ENCODE measurements around the gene SAFB. TPM values are rescaled to one million over a fixed set of nuclear protein-coding genes. Genes with fewer than 3 reads are reported as not detected.

The SAFB gene
- total RNA-seq, 2 donors from 2014 or later: 130 to 153 TPM

GRCh38 chr19:5621311-5621944 lies 1.5 kb upstream of the SAFB start:
- Mint-ChIP-seq H3K4me3 (peak overlapping the region; percentile 100), H3K27ac (peak overlapping the region; percentile 84), H3K4me1 (peaks cover 30% of the 10 kb centered on the region), H3K9me3 (no peaks in the 10 kb centered on the region), H3K27me3 (ENCODE audit: insufficient read depth) (peaks cover 2% of the 10 kb centered on the region), H3K36me3 (ENCODE audit: low read depth) (peaks cover 55% of the 10 kb centered on the region)
- no peaks in the 10 kb centered on the region for H3K27me3 ChIP-seq (ENCODE audit: control insufficient read depth, insufficient read depth, low read length, poor library complexity, severe bottlenecking)
- DNase-seq: no peak
- TF ChIP-seq, protein P1, sequence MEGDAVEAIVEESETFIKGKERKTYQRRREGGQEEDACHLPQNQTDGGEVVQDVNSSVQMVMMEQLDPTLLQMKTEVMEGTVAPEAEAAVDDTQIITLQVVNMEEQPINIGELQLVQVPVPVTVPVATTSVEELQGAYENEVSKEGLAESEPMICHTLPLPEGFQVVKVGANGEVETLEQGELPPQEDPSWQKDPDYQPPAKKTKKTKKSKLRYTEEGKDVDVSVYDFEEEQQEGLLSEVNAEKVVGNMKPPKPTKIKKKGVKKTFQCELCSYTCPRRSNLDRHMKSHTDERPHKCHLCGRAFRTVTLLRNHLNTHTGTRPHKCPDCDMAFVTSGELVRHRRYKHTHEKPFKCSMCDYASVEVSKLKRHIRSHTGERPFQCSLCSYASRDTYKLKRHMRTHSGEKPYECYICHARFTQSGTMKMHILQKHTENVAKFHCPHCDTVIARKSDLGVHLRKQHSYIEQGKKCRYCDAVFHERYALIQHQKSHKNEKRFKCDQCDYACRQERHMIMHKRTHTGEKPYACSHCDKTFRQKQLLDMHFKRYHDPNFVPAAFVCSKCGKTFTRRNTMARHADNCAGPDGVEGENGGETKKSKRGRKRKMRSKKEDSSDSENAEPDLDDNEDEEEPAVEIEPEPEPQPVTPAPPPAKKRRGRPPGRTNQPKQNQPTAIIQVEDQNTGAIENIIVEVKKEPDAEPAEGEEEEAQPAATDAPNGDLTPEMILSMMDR (conservative IDR thresholded peaks at IDR 0.05): no peak
- 59 to 70% methylated on average over 11 to 14 of the region's 14 CpGs for WGBS, 2 experiments (ENCODE audit: insufficient coverage in 1 of 2, insufficient read length in 1 of 2)
- H3K9ac ChIP-seq (ENCODE audit: extremely low read depth, low read length, poor library complexity, severe bottlenecking): peak overlapping the region; percentile 97
- H3K36me3 ChIP-seq (ENCODE audit: control insufficient read depth, insufficient read depth, low read length): peaks cover 56% of the 10 kb centered on the region
- H3K4me1 ChIP-seq (ENCODE audit: control insufficient read depth, insufficient read depth, low read length): peaks cover 8% of the 10 kb centered on the region
- H3K27ac ChIP-seq (ENCODE audit: low read depth, low read length): no peak overlapping the region
- H3K4me3 ChIP-seq (ENCODE audit: low read length): peak overlapping the region; percentile 87
- no peaks in the 10 kb centered on the region for H3K9me3 ChIP-seq (ENCODE audit: control insufficient read depth, low read length)

GRCh38 chr19:5621945-5622464 lies 878 bp upstream of the SAFB start:
- H3K27ac ChIP-seq (ENCODE audit: low read depth, low read length): peak overlapping the region; percentile 91
- peaks cover 58% of the 10 kb centered on the region for H3K36me3 Mint-ChIP-seq (ENCODE audit: low read depth)
- peak overlapping the region; percentile 84 for H3K27ac Mint-ChIP-seq
- H3K4me3 ChIP-seq (ENCODE audit: low read length): peak overlapping the region; percentile 87
- no peaks in the 10 kb centered on the region for H3K9me3 Mint-ChIP-seq
- H3K9me3 ChIP-seq (ENCODE audit: control insufficient read depth, low read length): no peaks in the 10 kb centered on the region
- peaks cover 2% of the 10 kb centered on the region for H3K27me3 Mint-ChIP-seq (ENCODE audit: insufficient read depth)
- peak overlapping the region; percentile 100 for H3K4me3 Mint-ChIP-seq
- DNase-seq: peak; percentile 59
- H3K36me3 ChIP-seq (ENCODE audit: control insufficient read depth, insufficient read depth, low read length): peaks cover 61% of the 10 kb centered on the region
- WGBS, 2 experiments (ENCODE audit: insufficient coverage in 1 of 2, insufficient read length in 1 of 2): 1 to 2% methylated on average over 18 to 35 of the region's 35 CpGs
- H3K4me1 Mint-ChIP-seq: peaks cover 33% of the 10 kb centered on the region
- H3K4me1 ChIP-seq (ENCODE audit: control insufficient read depth, insufficient read depth, low read length): peaks cover 10% of the 10 kb centered on the region
- TF ChIP-seq, protein P1 (conservative IDR thresholded peaks at IDR 0.05): no peak
- H3K9ac ChIP-seq (ENCODE audit: extremely low read depth, low read length, poor library complexity, severe bottlenecking): peak overlapping the region; percentile 97
- no peaks in the 10 kb centered on the region for H3K27me3 ChIP-seq (ENCODE audit: control insufficient read depth, insufficient read depth, low read length, poor library complexity, severe bottlenecking)

DNA sequence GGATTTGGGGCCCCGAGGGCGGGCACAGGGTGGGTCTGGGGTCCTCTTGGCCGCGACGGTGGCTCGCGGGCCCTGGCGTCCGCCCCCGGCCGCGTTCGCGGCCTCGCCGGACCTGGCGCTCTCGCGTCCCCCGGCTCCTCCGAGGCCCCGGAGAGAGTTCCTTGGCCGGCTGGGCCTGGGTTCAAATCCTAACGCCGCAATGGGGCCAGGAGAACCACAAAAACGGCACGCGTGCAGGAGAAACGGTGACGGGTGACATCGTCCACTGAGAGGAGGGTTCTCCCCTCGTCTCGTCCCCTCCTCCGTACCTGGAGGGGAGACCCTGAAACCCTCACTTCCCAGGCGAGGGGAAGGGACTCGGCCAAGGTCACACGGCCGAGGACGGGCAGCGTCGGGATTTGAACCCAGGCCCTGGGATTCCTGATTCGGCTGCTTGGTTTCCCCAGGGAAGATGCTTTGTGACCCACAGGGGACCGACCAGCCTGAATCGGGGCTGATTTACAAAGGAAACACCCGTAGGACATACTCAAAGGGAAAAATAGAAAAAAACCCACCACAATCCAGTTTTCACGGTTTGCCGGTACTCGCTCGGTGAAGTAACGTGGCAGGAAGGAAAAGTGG lies 624 bp downstream of the SAFB start:
- H3K27me3 Mint-ChIP-seq (ENCODE audit: insufficient read depth): peaks cover 2% of the 10 kb centered on the region
- H3K4me1 Mint-ChIP-seq: peaks cover 37% of the 10 kb centered on the region
- peak; percentile 47 for DNase-seq
- peak overlapping the region; percentile 87 for H3K4me3 ChIP-seq (ENCODE audit: low read length)
- WGBS, 2 experiments (ENCODE audit: insufficient coverage in 1 of 2, insufficient read length in 1 of 2): 0 to 1% methylated on average over 21 to 50 of the region's 50 CpGs
- H3K4me1 ChIP-seq (ENCODE audit: control insufficient read depth, insufficient read depth, low read length): peaks cover 10% of the 10 kb centered on the region
- H3K36me3 ChIP-seq (ENCODE audit: control insufficient read depth, insufficient read depth, low read length): peaks cover 61% of the 10 kb centered on the region
- no peaks in the 10 kb centered on the region for H3K9me3 Mint-ChIP-seq
- H3K27ac Mint-ChIP-seq: peak overlapping the region; percentile 100
- TF ChIP-seq, protein P1 (conservative IDR thresholded peaks at IDR 0.05): no peak
- H3K9ac ChIP-seq (ENCODE audit: extremely low read depth, low read length, poor library complexity, severe bottlenecking): peak overlapping the region; percentile 97
- H3K4me3 Mint-ChIP-seq: peak overlapping the region; percentile 100
- H3K27ac ChIP-seq (ENCODE audit: low read depth, low read length): peak overlapping the region; percentile 91
- no peaks in the 10 kb centered on the region for H3K27me3 ChIP-seq (ENCODE audit: control insufficient read depth, insufficient read depth, low read length, poor library complexity, severe bottlenecking)
- H3K36me3 Mint-ChIP-seq (ENCODE audit: low read depth): peaks cover 55% of the 10 kb centered on the region
- H3K9me3 ChIP-seq (ENCODE audit: control insufficient read depth, low read length): no peaks in the 10 kb centered on the region
